Stimulated activated CD4-positive, alpha-beta T cell treated with anti-CD3 and anti-CD28 coated beads, Interleukin-12 subunit alpha, Interleukin-12 subunit beta, amount 100 ng/mL, for 4 hours (primary cell): ENCODE results near the gene RASEF.
A peak's percentile ranks its signal among the peaks of the same experiment; 100 is the strongest.
"Not testable (repeated sequence)": the region's sequence is repeated elsewhere in the genome, so short reads cannot be mapped to it uniquely, and the experiment has no call there.

ENCODE experiments used
- DNase-seq: peaks from one replicate; pipeline ENCODE4 v3.0.0-alpha.2; 2020

The RASEF gene

GRCh38 chr9:82969291-82969690 lies 93.7 kb downstream of the RASEF start:
- DNase-seq, result no peak

GRCh38 chr9:82968816-82969215 lies 94.1 kb downstream of the RASEF start:
- no peak for DNase-seq

- no peak for DNase-seq
These were observed 94.6 kb downstream of the RASEF start for GRCh38 chr9:82968388-82968787.

GRCh38 chr9:82961504-82962125 lies 101.3 kb downstream of the RASEF start:
- DNase-seq, result peak; percentile 34

- DNase-seq, result no peak
These were observed 105.2 kb downstream of the RASEF start for GRCh38 chr9:82957529-82958379.

GRCh38 chr9:82949203-82949602 lies 113.7 kb downstream of the RASEF start:
- no peak for DNase-seq

- DNase-seq, result no peak
These were observed 122.6 kb downstream of the RASEF start for GRCh38 chr9:82940376-82940775.

- no peak for DNase-seq
These were observed 123.5 kb downstream of the RASEF start for GRCh38 chr9:82939451-82939850.

GRCh38 chr9:82938426-82939218 lies 124.3 kb downstream of the RASEF start:
- no peak for DNase-seq

- DNase-seq, result not testable (repeated sequence)
These were observed 126.4 kb downstream of the RASEF start for GRCh38 chr9:82936561-82936960.

GRCh38 chr9:82934949-82935348 lies 128.0 kb downstream of the RASEF start:
- no peak for DNase-seq

GRCh38 chr9:82934025-82934424 lies 128.9 kb downstream of the RASEF start:
- not testable (repeated sequence) for DNase-seq

GRCh38 chr9:82930116-82930515 lies 132.8 kb downstream of the RASEF start:
- no peak for DNase-seq
